RKO (cell line): ENCODE measurements around the gene FEV.
"Not testable (repeated sequence)": the region's sequence is repeated elsewhere in the genome, so short reads cannot be mapped to it uniquely, and the experiment has no call there.

Source experiments
- DNase-seq: peaks from one replicate; pipeline ENCODE4 v3.0.0-alpha.2; 2016; ENCODE audit warnings: low spot score

Gene FEV

GRCh38 chr2:218975060-218975777, 9.8 kb downstream of the FEV start:
- DNase-seq = no peak

- no peak for DNase-seq
These were observed 14.1 kb downstream of the FEV start for GRCh38 chr2:218970894-218971293.

- peak; percentile 91 for DNase-seq
These were observed 20.8 kb downstream of the FEV start for GRCh38 chr2:218964041-218964771.

GRCh38 chr2:218963601-218964000, 21.4 kb downstream of the FEV start:
- DNase-seq = no peak

GRCh38 chr2:218962859-218963492, 22.0 kb downstream of the FEV start:
- DNase-seq = no peak

- DNase-seq = no peak
These were observed 23.1 kb downstream of the FEV start for GRCh38 chr2:218961651-218962570.

GRCh38 chr2:218961229-218961628, 23.8 kb downstream of the FEV start:
- DNase-seq = no peak

- DNase-seq = no peak
These were observed 24.4 kb downstream of the FEV start for GRCh38 chr2:218960309-218961165.

- no peak for DNase-seq
These were observed 25.1 kb downstream of the FEV start for GRCh38 chr2:218959761-218960308.

- no peak for DNase-seq
These were observed 25.7 kb downstream of the FEV start, which contains the start of gene CDK5R2 for GRCh38 chr2:218959141-218959731. Gene CDK5R2 (plus strand): TSS chr2:218959666. CDS start chr2:218959821, 155 bp downstream.

GRCh38 chr2:218958276-218958675, 26.7 kb downstream of the FEV start:
- DNase-seq = no peak

- no peak for DNase-seq
These were observed 27.3 kb downstream of the FEV start for GRCh38 chr2:218957671-218958070.

- no peak for DNase-seq
These were observed 28.9 kb downstream of the FEV start for GRCh38 chr2:218956039-218956438.

GRCh38 chr2:218954541-218955300, 30.3 kb downstream of the FEV start:
- DNase-seq = no peak

- DNase-seq = no peak
These were observed 31.5 kb downstream of the FEV start for GRCh38 chr2:218953366-218953954.

GRCh38 chr2:218952160-218952559, 32.8 kb downstream of the FEV start:
- DNase-seq = no peak

- DNase-seq = no peak
These were observed 38.4 kb downstream of the FEV start for GRCh38 chr2:218946621-218947020.

- DNase-seq = no peak
These were observed 40.1 kb downstream of the FEV start for GRCh38 chr2:218944759-218945404.

GRCh38 chr2:218931751-218932150, 53.2 kb downstream of the FEV start:
- DNase-seq = not testable (repeated sequence)
